KMS-11 (cell line): ENCODE data around the gene LGALS9.

Source experiments
- H2AFZ ChIP-seq: fragments of 200-600 bp; sonication (generic); 2 replicates; pipeline ENCODE4 v1.6.1; 2016; ENCODE audit warnings: antibody characterized with exemption, mixed run types, low read depth
- H3K27ac ChIP-seq: fragments of 200-600 bp; sonication (generic); 2 replicates; pipeline ENCODE4 v1.6.1; 2016; ENCODE audit warnings: mild to moderate bottlenecking, mixed run types
- H3K27me3 ChIP-seq: fragments of 200-600 bp; sonication (generic); 2 replicates; pipeline ENCODE4 v1.6.1; 2017; ENCODE audit warnings: mild to moderate bottlenecking, low read depth, mixed run types, moderate library complexity; ENCODE audit not compliant: insufficient read depth
- H3K36me3 ChIP-seq: fragments of 200-600 bp; sonication (generic); 2 replicates; pipeline ENCODE4 v1.6.1; 2017; ENCODE audit warnings: mild to moderate bottlenecking, mixed run types; ENCODE audit not compliant: insufficient read depth
- H3K4me1 ChIP-seq: fragments of 200-600 bp; sonication (generic); 2 replicates; pipeline ENCODE4 v1.6.1; 2016; ENCODE audit warnings: mild to moderate bottlenecking, low read depth, mixed run types; ENCODE audit not compliant: poor library complexity, severe bottlenecking
- H3K4me2 ChIP-seq: fragments of 200-600 bp; sonication (generic); 2 replicates; pipeline ENCODE4 v1.7.0; 2016; ENCODE audit warnings: mild to moderate bottlenecking, mixed run types
- H3K4me3 ChIP-seq: fragments of 200-600 bp; sonication (generic); IDR thresholded peaks from 2 replicates; pipeline ENCODE4 v1.6.1; 2017; ENCODE audit warnings: low read depth, low read length, mixed read lengths; ENCODE audit not compliant: insufficient read depth
- H3K79me2 ChIP-seq: fragments of 200-600 bp; sonication (generic); 2 replicates; pipeline ENCODE4 v1.6.1; 2016; ENCODE audit warnings: low read depth, mixed run types; ENCODE audit not compliant: insufficient read depth
- H3K9ac ChIP-seq: fragments of 200-600 bp; sonication (generic); 2 replicates; pipeline ENCODE4 v1.6.1; 2016; ENCODE audit warnings: mild to moderate bottlenecking, mixed run types
- H4K20me1 ChIP-seq: fragments of 200-600 bp; sonication (generic); 2 replicates; pipeline ENCODE4 v1.6.1; 2016; ENCODE audit warnings: mild to moderate bottlenecking, mixed run types; ENCODE audit not compliant: insufficient read depth
- CTCF ChIP-seq: fragments of 200-600 bp; sonication (generic); conservative IDR thresholded peaks from 2 replicates; pipeline ENCODE4 v1.6.1; 2017; ENCODE audit warnings: low read depth, mild to moderate bottlenecking, antibody characterized with exemption, low read length, moderate library complexity, mixed read lengths

The LGALS9 gene

GRCh38 chr17:27596566-27597187, 34.3 kb upstream of the LGALS9 start:
- Histone ChIP-seq H3K4me3 (no peak overlapping the region), H3K27ac (no peak overlapping the region), H4K20me1 (no peaks in the 10 kb centered on the region), H3K79me2 (no peaks in the 10 kb centered on the region), H3K27me3 (no peaks in the 10 kb centered on the region), H2AFZ (no peak overlapping the region), H3K36me3 (no peaks in the 10 kb centered on the region), H3K9ac (no peak overlapping the region), H3K4me1 (peaks cover 2% of the 10 kb centered on the region), H3K4me2 (no peak overlapping the region)
- TF ChIP-seq CTCF = no peak

- TF ChIP-seq CTCF = no peak
- no peaks in the 10 kb centered on the region for H4K20me1 ChIP-seq
- no peak overlapping the region for H2AFZ ChIP-seq
- H3K36me3 ChIP-seq = no peaks in the 10 kb centered on the region
- H3K79me2 ChIP-seq = no peaks in the 10 kb centered on the region
- H3K4me3 ChIP-seq = no peak overlapping the region
- peaks cover 2% of the 10 kb centered on the region for H3K4me1 ChIP-seq
- H3K27ac ChIP-seq = no peak overlapping the region
- no peaks in the 10 kb centered on the region for H3K27me3 ChIP-seq
- no peak overlapping the region for H3K9ac ChIP-seq
- no peak overlapping the region for H3K4me2 ChIP-seq
Measured at GRCh38 chr17:27597188-27597580, 33.8 kb upstream of the LGALS9 start.

GRCh38 chr17:27597783-27598320, 33.1 kb upstream of the LGALS9 start:
- H3K4me3 ChIP-seq = no peak overlapping the region
- H3K4me2 ChIP-seq = no peak overlapping the region
- H3K36me3 ChIP-seq = no peaks in the 10 kb centered on the region
- H3K27me3 ChIP-seq = no peaks in the 10 kb centered on the region
- no peak overlapping the region for H2AFZ ChIP-seq
- no peaks in the 10 kb centered on the region for H4K20me1 ChIP-seq
- no peaks in the 10 kb centered on the region for H3K79me2 ChIP-seq
- H3K27ac ChIP-seq = no peak overlapping the region
- peaks cover 5% of the 10 kb centered on the region for H3K4me1 ChIP-seq
- no peak overlapping the region for H3K9ac ChIP-seq
- no peak for TF ChIP-seq CTCF

- Histone ChIP-seq H2AFZ (no peak overlapping the region), H3K27me3 (no peaks in the 10 kb centered on the region), H3K4me1 (peaks cover 10% of the 10 kb centered on the region), H4K20me1 (no peaks in the 10 kb centered on the region), H3K4me3 (no peak overlapping the region), H3K4me2 (no peak overlapping the region), H3K36me3 (no peaks in the 10 kb centered on the region), H3K9ac (no peak overlapping the region), H3K79me2 (no peaks in the 10 kb centered on the region), H3K27ac (no peak overlapping the region)
- no peak for TF ChIP-seq CTCF
Measured at GRCh38 chr17:27598337-27599050, 32.5 kb upstream of the LGALS9 start.
